MCF 10A (cell line): ENCODE measurements around the gene SCN9A. TPM values are rescaled to one million over a fixed set of nuclear protein-coding genes. Genes with fewer than 3 reads are reported as not detected.
A peak's percentile ranks its signal among the peaks of the same experiment; 100 is the strongest.

Source experiments
- BruUV-seq: library from RNA; stranded (reverse); fragments of 400-500 nt; replicated peaks from 2 replicates; lab custom pipeline; 2021; lab: Mats Ljungman, UMichigan
- CTCF ChIA-PET: fragments of 300-600 bp; sonication (Branson Sonifier 250); formaldehyde crosslinking; extraction: SDS; loops from one replicate; lab custom pipeline; 2021; ENCODE audit warnings: antibody characterized with exemption, inconsistent platforms; lab: Yijun Ruan, JAX
- POLR2A ChIA-PET: fragments of 300-600, 350-650 bp; sonication (Branson Sonifier 250); formaldehyde crosslinking; extraction: SDS; loops from one replicate; lab custom pipeline; 2020; ENCODE audit warnings: antibody characterized with exemption, inconsistent platforms; lab: Yijun Ruan, JAX
- DNase-seq: peaks from one replicate; pipeline ENCODE4 v3.0.0-alpha.2; 2018; ENCODE audit not compliant: unreplicated experiment
- H3K27ac Mint-ChIP-seq: one replicate; pipeline ENCODE4 v1.8.0; 2022; ENCODE audit warnings: mild to moderate bottlenecking, low read depth, mixed read lengths; ENCODE audit not compliant: unreplicated experiment
- H3K27me3 Mint-ChIP-seq: one replicate; pipeline ENCODE4 v1.8.0; 2022; ENCODE audit warnings: mixed read lengths; ENCODE audit not compliant: insufficient read depth, unreplicated experiment
- H3K36me3 Mint-ChIP-seq: one replicate; pipeline ENCODE4 v1.8.0; 2022; ENCODE audit warnings: mild to moderate bottlenecking, moderate library complexity, mixed read lengths; ENCODE audit not compliant: insufficient read depth, unreplicated experiment
- H3K4me1 Mint-ChIP-seq: one replicate; pipeline ENCODE4 v1.8.0; 2022; ENCODE audit warnings: mixed read lengths; ENCODE audit not compliant: insufficient read depth, unreplicated experiment
- H3K4me3 Mint-ChIP-seq: one replicate; pipeline ENCODE4 v1.8.0; 2022; ENCODE audit warnings: mild to moderate bottlenecking, moderate library complexity, mixed read lengths; ENCODE audit not compliant: unreplicated experiment
- H3K9me3 Mint-ChIP-seq: one replicate; pipeline ENCODE4 v1.8.0; 2022; ENCODE audit warnings: mixed read lengths; ENCODE audit not compliant: unreplicated experiment
- intact Hi-C: fragments of 100-400 bp; cut with micrococcal nuclease; formaldehyde crosslinking; loops from 2 replicates; pipeline ENCODE4 v1.14.1; 2022
- total RNA-seq: library from RNA; stranded (reverse); gene quantifications from 2 replicates; pipeline ENCODE4 v1.2.3, GENCODE V29; 2022
- TF ChIP-seq, protein P1 (sequence below): fragments of 200-600 bp; IDR thresholded peaks from one replicate; pipeline ENCODE4 v1.8.0; 2022; ENCODE audit warnings: antibody characterized with exemption, mild to moderate bottlenecking; ENCODE audit not compliant: unreplicated experiment

Gene SCN9A
- total RNA-seq, 1 experiment from 2014 or later, result 1.3 TPM

- H3K36me3 Mint-ChIP-seq, result no peaks in the 10 kb centered on the region
- ChIA-PET CTCF (interaction anchor here (0.6 to 1.1 kb wide), 2 partner anchors 54 to 113 kb away, joined by 3 to 4 read pairs; no protein-coding TSS in a partner anchor), POLR2A (interaction anchor here (0.6 to 0.7 kb wide), 2 partner anchors 12 to 451 kb away, joined by 3 read pairs; no protein-coding TSS in a partner anchor)
- no TSS peak for BruUV-seq
- intact Hi-C loops, result no loop called here
- no peak for DNase-seq
- no peaks in the 10 kb centered on the region for H3K27me3 Mint-ChIP-seq
- no peaks in the 10 kb centered on the region for H3K9me3 Mint-ChIP-seq
- H3K4me1 Mint-ChIP-seq, result peaks cover 15% of the 10 kb centered on the region
- peak overlapping the region; percentile 90 for H3K27ac Mint-ChIP-seq
- TF ChIP-seq, protein P1, sequence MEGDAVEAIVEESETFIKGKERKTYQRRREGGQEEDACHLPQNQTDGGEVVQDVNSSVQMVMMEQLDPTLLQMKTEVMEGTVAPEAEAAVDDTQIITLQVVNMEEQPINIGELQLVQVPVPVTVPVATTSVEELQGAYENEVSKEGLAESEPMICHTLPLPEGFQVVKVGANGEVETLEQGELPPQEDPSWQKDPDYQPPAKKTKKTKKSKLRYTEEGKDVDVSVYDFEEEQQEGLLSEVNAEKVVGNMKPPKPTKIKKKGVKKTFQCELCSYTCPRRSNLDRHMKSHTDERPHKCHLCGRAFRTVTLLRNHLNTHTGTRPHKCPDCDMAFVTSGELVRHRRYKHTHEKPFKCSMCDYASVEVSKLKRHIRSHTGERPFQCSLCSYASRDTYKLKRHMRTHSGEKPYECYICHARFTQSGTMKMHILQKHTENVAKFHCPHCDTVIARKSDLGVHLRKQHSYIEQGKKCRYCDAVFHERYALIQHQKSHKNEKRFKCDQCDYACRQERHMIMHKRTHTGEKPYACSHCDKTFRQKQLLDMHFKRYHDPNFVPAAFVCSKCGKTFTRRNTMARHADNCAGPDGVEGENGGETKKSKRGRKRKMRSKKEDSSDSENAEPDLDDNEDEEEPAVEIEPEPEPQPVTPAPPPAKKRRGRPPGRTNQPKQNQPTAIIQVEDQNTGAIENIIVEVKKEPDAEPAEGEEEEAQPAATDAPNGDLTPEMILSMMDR, result no peak
- H3K4me3 Mint-ChIP-seq, result no peak overlapping the region
These were observed 135.1 kb downstream of the SCN9A start for GRCh38 chr2:166240387-166241313.

GRCh38 chr2:166239548-166239947 lies 136.2 kb downstream of the SCN9A start:
- ChIA-PET POLR2A (interaction anchor here (0.6 kb wide), 1 partner anchor 11 kb away, joined by 3 read pairs; no protein-coding TSS in a partner anchor), CTCF (interaction anchor here (0.6 kb wide), 1 partner anchor 115 kb away, joined by 4 read pairs; no protein-coding TSS in a partner anchor)
- no TSS peak for BruUV-seq
- Mint-ChIP-seq H3K4me3 (peak overlapping the region; percentile 60), H3K36me3 (no peaks in the 10 kb centered on the region), H3K9me3 (no peaks in the 10 kb centered on the region), H3K27me3 (no peaks in the 10 kb centered on the region), H3K4me1 (peaks cover 16% of the 10 kb centered on the region), H3K27ac (peak overlapping the region; percentile 90)
- peak; percentile 83 for DNase-seq
- TF ChIP-seq, protein P1, result no peak
- intact Hi-C loops, result no loop called here

GRCh38 chr2:166238176-166238575 lies 137.6 kb downstream of the SCN9A start:
- Mint-ChIP-seq H3K27me3 (no peaks in the 10 kb centered on the region), H3K27ac (no peak overlapping the region), H3K9me3 (no peaks in the 10 kb centered on the region), H3K4me1 (peaks cover 27% of the 10 kb centered on the region), H3K36me3 (no peaks in the 10 kb centered on the region), H3K4me3 (no peak overlapping the region)
- TF ChIP-seq, protein P1, result no peak
- intact Hi-C loops, result no loop called here
- ChIA-PET POLR2A (no interaction called here), CTCF (no interaction called here)
- no peak for DNase-seq
- no TSS peak for BruUV-seq

- no TSS peak for BruUV-seq
These were observed 141.5 kb downstream of the SCN9A start for GRCh38 chr2:166234112-166234846.

More at GRCh38 chr2:166234112-166234846, 141.5 kb downstream of the SCN9A start:
- ChIA-PET CTCF (no interaction called here), POLR2A (no interaction called here)
- intact Hi-C loops, result no loop called here
- Mint-ChIP-seq H3K4me3 (no peak overlapping the region), H3K27ac (no peak overlapping the region), H3K4me1 (peaks cover 27% of the 10 kb centered on the region), H3K9me3 (no peaks in the 10 kb centered on the region), H3K27me3 (no peaks in the 10 kb centered on the region), H3K36me3 (no peaks in the 10 kb centered on the region)
- TF ChIP-seq, protein P1, result no peak
- no peak for DNase-seq
